Measurements from ENCODE around the gene SLC22A3.
"Not testable (repeated sequence)": the region's sequence is repeated elsewhere in the genome, so short reads cannot be mapped to it uniquely, and the experiment has no call there.

SLC22A3 gene

GRCh38 chr6:160336200-160336599 lies 12.0 kb upstream of the SLC22A3 start:
- no peak for DNase-seq

- no peak for DNase-seq
Observed at GRCh38 chr6:160337301-160337700, 10.9 kb upstream of the SLC22A3 start.

- DNase-seq, result no peak
Observed at GRCh38 chr6:160337991-160338390, 10.2 kb upstream of the SLC22A3 start.

GRCh38 chr6:160343144-160343543 lies 5.0 kb upstream of the SLC22A3 start:
- DNase-seq, result no peak

- no peak for DNase-seq
Observed at GRCh38 chr6:160344271-160344670, 3.9 kb upstream of the SLC22A3 start.

GRCh38 chr6:160347259-160348222 lies 637 bp upstream of the SLC22A3 start:
- no peak for DNase-seq

- DNase-seq, result no peak
Observed at GRCh38 chr6:160349020-160349441, 853 bp downstream of the SLC22A3 start.

- no peak for DNase-seq
Observed at GRCh38 chr6:160349814-160350350, 1.7 kb downstream of the SLC22A3 start.

- DNase-seq, result no peak
Observed at GRCh38 chr6:160353950-160354496, 5.8 kb downstream of the SLC22A3 start.

GRCh38 chr6:160355001-160355400 lies 6.8 kb downstream of the SLC22A3 start:
- DNase-seq, result no peak

- no peak for DNase-seq
Observed at GRCh38 chr6:160356074-160356744, 8.0 kb downstream of the SLC22A3 start.

- DNase-seq, result no peak
Observed at GRCh38 chr6:160357088-160357487, 8.9 kb downstream of the SLC22A3 start.

- DNase-seq, result no peak
Observed at GRCh38 chr6:160358225-160359119, 10.3 kb downstream of the SLC22A3 start.

GRCh38 chr6:160360955-160361354 lies 12.8 kb downstream of the SLC22A3 start:
- no peak for DNase-seq

GRCh38 chr6:160362556-160362955 lies 14.4 kb downstream of the SLC22A3 start:
- no peak for DNase-seq

- no peak for DNase-seq
Observed at GRCh38 chr6:160363016-160363996, 15.1 kb downstream of the SLC22A3 start.

- no peak for DNase-seq
Observed at GRCh38 chr6:160365117-160365516, 16.9 kb downstream of the SLC22A3 start.

GRCh38 chr6:160367798-160368547 lies 19.8 kb downstream of the SLC22A3 start:
- no peak for DNase-seq

- DNase-seq, result no peak
Observed at GRCh38 chr6:160368670-160369069, 20.5 kb downstream of the SLC22A3 start.

- DNase-seq, result not testable (repeated sequence)
Observed at GRCh38 chr6:160373601-160374000, 25.4 kb downstream of the SLC22A3 start.

Data from NCI-H1694 treated with DMSO at 0.1 percent for 48 hours (cell line).